ENCODE measurements around the gene NRIP3. TPM values are rescaled to one million over a fixed set of nuclear protein-coding genes. Genes with fewer than 3 reads are reported as not detected.

Gene NRIP3
- total RNA-seq, 4 donors from 2014 or later: 1.8 to 2.9 (median 2.2) TPM

- Histone ChIP-seq H3K9me3 (no peaks in the 10 kb centered on the region), H3K27ac (no peak overlapping the region), H3K36me3 (no peaks in the 10 kb centered on the region), H3K4me3 (no peak overlapping the region), H3K27me3 (no peaks in the 10 kb centered on the region), H3K4me1 (no peaks in the 10 kb centered on the region)
- no peak for ATAC-seq
- no peak for TF ChIP-seq CTCF (IDR thresholded peaks at IDR 0.05)
- TF ChIP-seq EP300 (IDR thresholded peaks at IDR 0.05): no peak
- WGBS, 2 donors (ENCODE audit: low coverage in 1 of 2): 75 to 78% methylated on average over 1 of the region's 1 CpG
These were observed 24.8 kb upstream of the NRIP3 start for GRCh38 chr11:9028581-9028980.

- TF ChIP-seq EP300 (IDR thresholded peaks at IDR 0.05) (no peak), POLR2AphosphoS5 (IDR thresholded peaks at IDR 0.05) (no peak), CTCF (IDR thresholded peaks at IDR 0.05) (no peak)
- WGBS, 2 donors (ENCODE audit: low coverage in 1 of 2): 82 to 84% methylated on average over 5 to 8 of the region's 9 CpGs
- no peaks in the 10 kb centered on the region for H3K36me3 ChIP-seq
- H3K27ac ChIP-seq: no peak overlapping the region
- H3K9me3 ChIP-seq: no peaks in the 10 kb centered on the region
- H3K4me3 ChIP-seq: no peak overlapping the region
- H3K27me3 ChIP-seq: no peaks in the 10 kb centered on the region
- H3K4me1 ChIP-seq: no peaks in the 10 kb centered on the region
- ATAC-seq: no peak
These were observed 21.5 kb upstream of the NRIP3 start for GRCh38 chr11:9025101-9025850.

- 84 to 98% methylated on average over 6 to 9 of the region's 9 CpGs for WGBS, 2 donors (ENCODE audit: low coverage in 1 of 2)
- Histone ChIP-seq H3K36me3 (no peaks in the 10 kb centered on the region), H3K27ac (no peak overlapping the region), H3K27me3 (no peaks in the 10 kb centered on the region), H3K4me1 (no peaks in the 10 kb centered on the region), H3K9me3 (no peaks in the 10 kb centered on the region), H3K4me3 (no peak overlapping the region)
- no peak for TF ChIP-seq POLR2A (IDR thresholded peaks at IDR 0.05)
- TF ChIP-seq EP300 (IDR thresholded peaks at IDR 0.05): no peak
- TF ChIP-seq POLR2AphosphoS5 (IDR thresholded peaks at IDR 0.05): no peak
- no peak for TF ChIP-seq CTCF (IDR thresholded peaks at IDR 0.05)
- ATAC-seq: no peak
These were observed 19.3 kb upstream of the NRIP3 start for GRCh38 chr11:9022961-9023680.

GRCh38 chr11:9020916-9021315, 17.1 kb upstream of the NRIP3 start:
- TF ChIP-seq POLR2AphosphoS5 (IDR thresholded peaks at IDR 0.05) (no peak), CTCF (IDR thresholded peaks at IDR 0.05) (no peak), EP300 (IDR thresholded peaks at IDR 0.05) (no peak), POLR2A (IDR thresholded peaks at IDR 0.05) (no peak)
- Histone ChIP-seq H3K27ac (no peak overlapping the region), H3K9me3 (no peaks in the 10 kb centered on the region), H3K4me3 (no peak overlapping the region), H3K4me1 (peaks cover 0 to 17% (median 5%) of the 10 kb centered on the region in 3 donors), H3K36me3 (no peaks in the 10 kb centered on the region), H3K27me3 (no peaks in the 10 kb centered on the region)
- no peak for ATAC-seq
- 33 to 38% methylated on average over 8 of the region's 8 CpGs for WGBS, 2 donors (ENCODE audit: low coverage in 1 of 2)

GRCh38 chr11:9019861-9020260, 16.1 kb upstream of the NRIP3 start:
- 90 to 100% methylated on average over 2 to 6 of the region's 6 CpGs for WGBS, 2 donors (ENCODE audit: low coverage in 1 of 2)
- TF ChIP-seq CTCF (IDR thresholded peaks at IDR 0.05): no peak
- TF ChIP-seq EP300 (IDR thresholded peaks at IDR 0.05): no peak
- TF ChIP-seq POLR2AphosphoS5 (IDR thresholded peaks at IDR 0.05): no peak
- no peak for TF ChIP-seq POLR2A (IDR thresholded peaks at IDR 0.05)
- H3K36me3 ChIP-seq: no peaks in the 10 kb centered on the region
- H3K9me3 ChIP-seq: no peaks in the 10 kb centered on the region
- H3K27ac ChIP-seq: no peak overlapping the region
- no peak overlapping the region for H3K4me3 ChIP-seq
- ATAC-seq: no peak
- no peaks in the 10 kb centered on the region for H3K27me3 ChIP-seq
- peaks cover 0 to 23% (median 9%) of the 10 kb centered on the region in 3 donors for H3K4me1 ChIP-seq
